GM23248 (cell line): ENCODE results near the gene LYRM9.

ENCODE experiments used
- EZH2 ChIP-seq: fragments of 200-600 bp; sonication (generic); IDR thresholded peaks from 2 replicates; pipeline ENCODE4 v1.6.1; 2018; ENCODE audit warnings: antibody characterized with exemption, mild to moderate bottlenecking; ENCODE audit not compliant: insufficient read depth, poor library complexity, severe bottlenecking
- EZH2phosphoT487 ChIP-seq: fragments of 200-600 bp; sonication (generic); IDR thresholded peaks from 2 replicates; pipeline ENCODE4 v1.6.1; 2018; ENCODE audit warnings: antibody characterized with exemption, moderate library complexity, mild to moderate bottlenecking, low read depth; ENCODE audit not compliant: insufficient read depth

- TF ChIP-seq EZH2 (no peak), EZH2phosphoT487 (no peak)
Measured at GRCh38 chr17:27914382-27914781, 21.2 kb upstream of the LYRM9 start.
